Activated naive CD4-positive, alpha-beta T cell treated with Interleukin-2 at 50 U/mL for 16 hours (primary cell): Measurements from ENCODE around the gene TNNI3K.

Experiments used
- DNase-seq: peaks from one replicate; pipeline ENCODE4 v3.0.0-alpha.2; 2020

Gene TNNI3K

DNA sequence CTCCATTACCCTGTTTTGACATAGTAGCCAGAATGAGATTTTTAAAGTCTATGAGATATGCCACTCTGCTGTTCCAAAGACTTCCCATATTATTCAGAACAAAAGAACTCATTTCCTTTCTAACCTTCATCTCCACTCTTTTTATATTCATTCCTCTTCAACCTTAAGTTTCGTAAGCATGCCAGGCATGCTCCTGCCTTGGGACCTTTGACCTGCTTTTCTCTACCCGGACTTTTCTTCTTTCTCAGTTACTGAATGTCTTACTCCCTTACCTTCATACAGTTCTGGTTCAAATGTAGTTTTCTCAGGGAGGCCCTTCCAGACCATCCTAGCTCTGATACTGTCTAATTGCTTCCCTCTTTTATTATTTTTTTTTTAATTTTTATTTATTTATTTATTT lies 81.1 kb downstream of the TNNI3K start:
- no peak for DNase-seq

DNA sequence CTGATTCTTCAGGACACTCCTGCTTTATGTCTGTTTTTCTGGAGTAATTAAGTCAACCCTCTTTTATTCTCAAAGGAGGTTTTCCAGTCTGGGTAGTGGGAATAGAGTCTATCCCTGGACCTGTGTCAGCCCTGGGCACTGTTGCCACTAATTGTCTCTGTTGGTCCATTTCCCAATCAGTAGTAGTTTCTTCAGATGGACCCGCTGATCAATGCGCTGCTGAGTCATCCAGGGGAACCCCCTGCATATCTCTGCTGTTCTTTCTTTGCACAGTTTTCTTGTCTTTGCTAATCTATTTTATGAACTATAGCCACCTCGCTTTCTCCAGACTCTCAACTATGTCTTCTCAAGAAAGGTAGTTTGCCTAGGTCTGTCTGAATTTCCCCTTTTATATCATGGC lies 82.5 kb downstream of the TNNI3K start:
- DNase-seq = no peak

GRCh38 chr1:74323937-74324473 lies 88.8 kb downstream of the TNNI3K start:
- no peak for DNase-seq

DNA sequence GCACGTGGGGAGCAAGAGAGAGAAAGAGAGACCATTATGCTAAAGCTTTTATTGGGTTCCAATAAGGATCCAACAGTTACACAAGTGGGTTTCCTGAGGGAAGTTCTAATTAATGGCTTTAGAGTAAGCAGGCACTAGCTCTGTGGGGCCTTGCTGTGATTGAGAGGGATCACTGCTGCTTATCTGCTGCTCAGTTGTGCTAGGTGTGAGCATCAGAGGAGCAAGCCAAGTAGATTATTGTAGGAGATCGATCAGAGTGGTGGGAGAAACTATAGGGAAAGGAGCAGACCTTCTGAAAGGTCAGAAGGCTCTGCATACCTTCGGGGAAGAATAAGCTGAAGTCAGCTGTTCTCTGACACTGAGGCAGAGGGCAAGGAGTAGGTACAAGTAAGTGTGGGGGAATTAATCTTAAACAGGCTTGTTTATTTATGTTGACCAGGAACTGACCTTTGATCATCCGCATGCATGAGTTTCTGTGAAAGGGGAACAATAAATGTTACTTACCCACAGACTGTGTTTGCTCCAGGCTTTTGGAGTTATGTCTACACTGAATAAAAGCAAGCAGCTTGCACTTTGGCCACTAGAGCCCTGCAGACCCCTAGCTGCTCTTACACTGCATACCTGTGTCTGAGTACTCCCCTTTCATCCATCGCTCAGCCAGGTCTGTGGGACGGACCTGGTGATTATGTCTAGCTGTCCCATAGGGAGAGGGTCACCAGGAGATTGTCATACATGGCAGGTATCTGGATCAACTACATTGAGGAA lies 89.7 kb downstream of the TNNI3K start:
- no peak for DNase-seq

DNA sequence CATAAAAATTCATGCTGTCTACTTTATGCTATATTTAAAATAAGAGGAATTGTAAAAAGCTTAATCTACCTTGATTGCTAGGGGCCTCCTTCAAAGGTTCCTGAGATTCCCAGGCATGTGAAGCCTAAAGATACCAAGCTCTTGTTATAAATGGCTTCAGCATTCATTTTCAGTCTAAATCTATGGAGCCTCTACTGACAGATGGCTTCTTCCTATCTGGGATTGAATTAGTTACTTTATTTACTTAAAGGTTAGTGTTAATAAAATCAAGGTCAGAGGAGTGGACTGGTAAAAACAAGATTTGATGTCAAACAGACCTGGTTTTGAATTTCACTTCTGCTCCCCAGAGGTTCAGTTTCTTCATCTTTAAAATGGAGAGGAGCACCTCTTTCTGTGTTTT lies 93.7 kb downstream of the TNNI3K start:
- DNase-seq = no peak

GRCh38 chr1:74333244-74333643 lies 98.1 kb downstream of the TNNI3K start:
- DNase-seq = no peak

GRCh38 chr1:74334147-74334546 lies 99.0 kb downstream of the TNNI3K start:
- DNase-seq = no peak

- DNase-seq = no peak
Measured at GRCh38 chr1:74340656-74341055, 105.5 kb downstream of the TNNI3K start.

DNA sequence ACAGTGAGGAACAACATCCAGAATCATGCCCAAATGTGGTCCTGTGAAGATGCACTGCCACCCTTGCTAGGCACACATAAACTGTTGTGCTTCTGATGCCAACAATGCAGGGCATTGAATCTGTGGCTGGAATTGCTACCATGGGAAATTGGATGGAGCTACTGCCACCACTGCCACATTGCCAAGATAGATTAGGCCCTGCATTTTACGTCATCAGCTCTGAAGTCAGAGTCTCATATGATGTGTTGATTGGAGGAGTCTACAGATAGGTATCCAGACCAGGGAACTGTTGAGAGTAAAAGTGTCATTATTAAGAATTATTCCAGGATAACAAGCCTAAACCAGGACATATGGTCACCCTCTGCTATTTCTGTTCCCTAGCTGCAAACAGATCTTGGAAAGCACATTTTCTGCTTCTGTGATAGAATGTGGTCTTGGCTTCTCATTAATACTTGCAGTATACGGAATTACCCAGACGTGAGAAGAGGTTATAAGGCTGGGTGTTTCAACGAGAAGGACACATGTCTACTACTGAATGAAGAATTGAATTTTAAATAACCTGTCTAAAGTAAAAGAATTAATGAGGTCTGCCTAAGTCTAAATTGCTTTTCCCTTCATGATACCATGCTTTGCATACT lies 106.6 kb downstream of the TNNI3K start:
- DNase-seq = no peak

GRCh38 chr1:74343216-74343615 lies 108.0 kb downstream of the TNNI3K start:
- no peak for DNase-seq

DNA sequence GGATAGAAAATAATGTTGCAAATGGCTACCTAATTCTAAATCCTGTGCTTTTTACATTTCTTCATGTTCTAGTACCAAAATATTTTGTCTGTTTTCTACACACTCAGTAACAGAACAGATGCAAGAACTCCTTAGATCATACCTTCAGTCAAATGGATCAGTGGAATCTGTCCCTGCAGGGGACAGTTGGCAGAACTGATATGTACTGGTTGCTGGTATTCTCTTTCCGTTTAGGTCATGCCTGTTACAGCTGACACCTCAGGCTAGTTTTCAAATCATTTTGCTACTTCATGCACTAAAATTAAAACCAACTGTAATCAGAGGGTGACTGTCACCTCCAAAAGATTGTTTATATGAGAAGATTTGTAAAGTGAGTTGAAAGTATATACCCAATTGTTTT lies 109.2 kb downstream of the TNNI3K start:
- DNase-seq = no peak

- no peak for DNase-seq
Measured at GRCh38 chr1:74356493-74356892, 121.3 kb downstream of the TNNI3K start.

DNA sequence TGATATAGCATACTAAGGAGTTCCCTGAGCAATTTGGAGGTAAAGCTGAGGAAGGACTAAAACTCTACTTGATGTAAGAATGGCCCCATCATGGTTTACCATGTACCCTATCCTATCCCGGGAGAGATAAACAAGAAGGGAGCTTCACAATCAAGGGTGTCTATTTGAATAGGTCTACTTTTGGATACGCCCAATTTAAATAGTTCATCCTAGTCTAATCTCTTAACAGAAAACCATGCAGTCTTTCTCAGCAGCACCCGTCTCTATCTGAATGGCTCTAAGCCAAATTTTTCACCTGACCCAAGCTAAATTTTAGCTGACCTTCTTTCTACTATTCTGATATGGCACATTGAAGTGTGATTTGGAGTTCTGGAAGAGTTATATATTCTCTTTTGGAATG lies 122.0 kb downstream of the TNNI3K start:
- no peak for DNase-seq

DNA sequence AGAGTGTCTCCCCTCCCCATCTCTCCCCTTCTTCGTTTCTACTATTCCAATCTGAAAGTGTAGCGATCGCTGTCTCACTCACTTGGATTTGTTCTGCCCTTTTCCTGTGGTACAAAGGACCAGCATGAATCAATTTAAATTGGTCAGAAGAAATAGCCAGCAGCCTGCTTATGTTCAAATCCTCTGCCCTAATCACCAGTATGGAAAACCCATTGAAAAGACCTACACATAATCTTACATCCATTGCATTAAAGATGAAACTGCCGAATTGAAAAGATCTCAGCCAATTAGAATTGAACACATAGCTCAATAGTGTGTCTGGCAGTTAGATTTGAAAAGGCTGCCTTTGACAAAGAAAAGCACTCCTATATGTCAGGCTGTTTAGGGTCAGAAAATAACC lies 122.6 kb downstream of the TNNI3K start:
- no peak for DNase-seq

GRCh38 chr1:74362691-74363090 lies 127.5 kb downstream of the TNNI3K start:
- DNase-seq = no peak

- DNase-seq = no peak
Measured at GRCh38 chr1:74363220-74363619, 128.0 kb downstream of the TNNI3K start.

- DNase-seq = no peak
Measured at GRCh38 chr1:74367175-74367813, 132.1 kb downstream of the TNNI3K start.

- DNase-seq = no peak
Measured at GRCh38 chr1:74368335-74368734, 133.1 kb downstream of the TNNI3K start.

GRCh38 chr1:74375376-74375775 lies 140.2 kb downstream of the TNNI3K start:
- no peak for DNase-seq

DNA sequence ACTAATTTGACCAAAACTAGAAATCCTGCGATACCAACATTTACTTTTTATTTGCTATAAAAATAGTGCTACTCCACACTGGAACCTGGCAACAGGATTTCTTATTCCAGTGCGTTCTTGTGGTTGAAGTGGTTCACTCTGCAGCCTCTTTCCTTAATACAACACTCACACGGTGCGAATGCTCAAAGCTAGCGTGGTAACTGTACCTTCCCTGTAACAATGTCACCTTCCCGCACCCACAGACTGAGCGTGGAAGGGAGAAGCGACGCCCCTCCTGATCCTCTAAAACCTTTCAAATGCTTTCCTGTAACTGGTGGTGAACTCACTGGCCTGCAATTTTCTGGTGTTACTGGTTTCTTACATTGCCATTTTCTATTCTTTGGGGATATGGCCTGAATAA lies 145.1 kb downstream of the TNNI3K start:
- no peak for DNase-seq

DNA sequence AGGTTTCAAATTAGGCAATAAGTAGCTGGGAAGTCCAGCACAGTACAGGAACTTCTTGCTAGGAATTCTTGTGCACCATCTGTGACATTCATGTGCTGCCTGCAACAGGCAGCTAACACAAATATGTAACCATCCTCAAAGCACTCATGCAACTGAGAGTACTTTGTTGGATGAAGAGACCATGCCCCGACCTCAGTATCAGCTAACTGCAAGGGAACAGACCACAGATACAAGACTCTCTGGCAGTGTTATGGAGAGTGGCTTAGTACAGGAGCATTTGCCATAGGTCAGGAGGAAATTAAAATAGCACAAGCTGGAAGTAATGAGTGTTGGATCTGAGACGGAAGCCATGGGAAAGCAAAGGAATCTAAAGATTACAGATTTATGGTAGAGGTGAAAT lies 153.7 kb downstream of the TNNI3K start:
- no peak for DNase-seq

DNA sequence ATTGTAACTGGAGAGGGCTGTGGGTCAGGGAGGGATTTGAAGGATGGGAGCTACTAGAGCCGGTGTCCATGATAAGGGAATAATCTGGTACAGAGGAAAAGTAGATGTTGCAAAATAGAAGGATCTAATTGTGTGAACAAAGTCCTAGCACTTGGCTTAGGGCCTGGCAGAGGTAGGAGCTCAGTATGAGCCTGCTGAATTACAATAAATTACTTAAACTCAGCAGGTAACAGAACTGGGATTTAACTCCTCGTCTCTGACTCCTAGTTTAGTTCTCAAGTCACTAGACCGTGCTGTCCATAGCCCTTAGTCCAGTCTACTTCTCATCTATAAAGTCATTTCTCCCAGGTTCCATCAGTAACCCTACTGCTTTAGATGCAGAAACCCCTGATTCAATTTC lies 157.0 kb downstream of the TNNI3K start:
- DNase-seq = no peak

GRCh38 chr1:74392840-74393239 lies 157.7 kb downstream of the TNNI3K start:
- no peak for DNase-seq

GRCh38 chr1:74395571-74395970 lies 160.4 kb downstream of the TNNI3K start:
- no peak for DNase-seq
